ENCODE measurements around the gene PDGFRA. TPM values are rescaled to one million over a fixed set of nuclear protein-coding genes. Genes with fewer than 3 reads are reported as not detected.

The PDGFRA gene
- total and polyA plus RNA-seq, 8 donors: 50.3 to 151 (median 113) TPM

GRCh38 chr4:54255881-54256280 lies 26.8 kb downstream of the PDGFRA start:
- Histone ChIP-seq H3K9me3 (peaks cover 0 to 6% of the 10 kb centered on the region in 2 donors), H3K4me3 (no peak overlapping the region), H3K27me3 (no peaks in the 10 kb centered on the region), H3K36me3 (no peaks in the 10 kb centered on the region), H3K4me1 (no peaks in the 10 kb centered on the region), H3K27ac (no peak overlapping the region)
- intact Hi-C loops (cut with DNase I): no loop called here
- TF ChIP-seq CTCF (IDR thresholded peaks at IDR 0.05): no peak
- ATAC-seq (no peak), DNase-seq (no peak)

DNA sequence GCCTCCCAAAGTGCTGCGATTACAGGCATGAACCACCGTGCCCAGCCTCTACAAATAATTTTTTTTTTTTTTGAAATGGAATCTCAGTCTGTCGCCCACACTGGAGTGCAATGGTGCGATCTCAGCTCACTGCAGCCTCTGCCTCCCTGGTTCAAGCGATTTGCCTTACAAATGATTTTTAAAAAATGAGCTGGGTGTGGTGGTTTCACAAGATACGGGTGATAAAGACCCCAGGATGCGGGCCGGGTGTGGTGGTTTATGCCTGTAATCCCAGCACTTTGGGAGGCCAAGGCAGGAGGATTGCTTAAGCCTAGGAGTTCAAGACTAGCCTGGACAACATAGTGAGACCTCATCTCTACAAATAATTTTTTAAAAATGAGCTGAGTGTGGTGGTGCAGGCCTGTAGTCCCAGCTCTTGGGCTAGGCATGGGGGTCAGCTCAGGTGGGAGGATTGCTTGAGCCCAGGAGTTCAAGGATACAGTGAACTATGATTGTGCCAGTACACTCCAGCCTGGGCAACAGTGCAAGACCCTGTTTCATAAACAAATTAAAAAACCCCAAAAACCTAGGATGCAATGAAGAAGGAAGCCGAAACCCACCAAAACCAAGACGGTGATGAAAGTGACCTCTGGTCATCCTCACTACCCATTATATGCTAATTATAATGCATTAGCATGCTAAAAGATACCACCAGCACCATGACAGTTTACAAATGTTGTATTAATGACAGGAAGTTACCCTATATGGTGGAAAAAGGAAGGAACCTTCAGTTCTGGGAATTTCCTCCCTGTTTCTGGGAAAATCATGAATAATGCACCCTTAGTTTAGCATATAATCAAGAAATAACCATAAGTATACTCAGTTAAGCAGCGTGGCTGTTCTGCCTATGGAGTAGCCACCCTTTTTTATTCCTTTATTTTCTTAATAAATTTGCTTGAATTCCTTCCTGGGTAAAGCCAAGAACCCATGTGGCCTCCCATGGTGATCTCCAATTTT lies 27.7 kb downstream of the PDGFRA start:
- no peaks in the 10 kb centered on the region for H3K4me1 ChIP-seq
- intact Hi-C loops (cut with DNase I): no loop called here
- no peaks in the 10 kb centered on the region for H3K36me3 ChIP-seq
- H3K27ac ChIP-seq: no peak overlapping the region
- H3K27me3 ChIP-seq: no peaks in the 10 kb centered on the region
- ATAC-seq (no peak), DNase-seq (no peak)
- no peak for TF ChIP-seq CTCF (IDR thresholded peaks at IDR 0.05)
- no peak overlapping the region for H3K4me3 ChIP-seq
- no peaks in the 10 kb centered on the region for H3K9me3 ChIP-seq

DNA sequence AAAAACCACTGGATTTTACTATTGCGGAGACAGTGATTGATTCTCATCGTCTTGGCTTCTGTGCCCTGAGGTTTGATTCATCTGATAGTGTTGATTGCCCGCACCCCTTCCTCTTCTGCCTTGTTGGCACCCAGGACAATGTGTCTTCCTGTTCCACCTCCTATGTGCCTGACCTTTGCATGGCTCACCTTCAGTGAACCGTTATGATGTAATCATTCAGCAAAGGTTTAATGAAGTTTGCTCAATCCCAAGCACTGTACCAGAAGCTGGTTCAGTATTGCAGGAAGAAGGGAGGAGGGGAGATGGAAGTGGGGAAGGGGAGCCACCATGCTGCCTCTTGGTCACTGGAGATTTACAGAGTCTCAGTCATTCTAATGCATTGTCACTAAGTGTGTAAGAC lies 36.3 kb downstream of the PDGFRA start:
- no peaks in the 10 kb centered on the region for H3K27me3 ChIP-seq

GRCh38 chr4:54268151-54268550 lies 39.1 kb downstream of the PDGFRA start:
- Histone ChIP-seq H3K4me1 (no peaks in the 10 kb centered on the region), H3K27ac (no peak overlapping the region), H3K4me3 (no peak overlapping the region), H3K36me3 (no peaks in the 10 kb centered on the region), H3K9me3 (no peaks in the 10 kb centered on the region), H3K27me3 (no peaks in the 10 kb centered on the region)
- no peak for DNase-seq
- intact Hi-C loops (cut with DNase I): no loop called here
- no peak for ATAC-seq
- no peak for TF ChIP-seq CTCF (IDR thresholded peaks at IDR 0.05)

More for the DNA sequence above, 36.3 kb downstream of the PDGFRA start:
- Histone ChIP-seq H3K9me3 (no peaks in the 10 kb centered on the region), H3K4me3 (no peak overlapping the region), H3K36me3 (no peaks in the 10 kb centered on the region), H3K4me1 (no peaks in the 10 kb centered on the region), H3K27ac (no peak overlapping the region)
- intact Hi-C loops (cut with DNase I): no loop called here
- TF ChIP-seq CTCF (IDR thresholded peaks at IDR 0.05): no peak
- DNase-seq (no peak), ATAC-seq (no peak)

GRCh38 chr4:54271464-54271863 lies 42.4 kb downstream of the PDGFRA start:
- intact Hi-C loops (cut with DNase I): no loop called here
- TF ChIP-seq CTCF (IDR thresholded peaks at IDR 0.05): no peak
- DNase-seq (no peak), ATAC-seq (no peak)
- Histone ChIP-seq H3K4me3 (no peak overlapping the region), H3K9me3 (no peaks in the 10 kb centered on the region), H3K36me3 (no peaks in the 10 kb centered on the region), H3K27ac (no peak overlapping the region), H3K4me1 (no peaks in the 10 kb centered on the region), H3K27me3 (no peaks in the 10 kb centered on the region)
